SU-DHL-6 (cell line): ENCODE data around the gene PSMC4.

Experiments
- H2AFZ ChIP-seq: fragments of 200-600 bp; sonication (generic); 2 replicates; pipeline ENCODE4 v1.6.1; 2014; ENCODE audit warnings: low read depth, mild to moderate bottlenecking, moderate library complexity, mixed read lengths, antibody characterized with exemption, low read length; ENCODE audit not compliant: severe bottlenecking
- H3F3A ChIP-seq: fragments of 200-600 bp; shearing (Covaris generic); 2 replicates; pipeline ENCODE4 v1.6.0; 2016; ENCODE audit warnings: antibody characterized with exemption, mild to moderate bottlenecking; ENCODE audit not compliant: insufficient read depth
- H3K27ac ChIP-seq: fragments of 200-600 bp; sonication (generic); 2 replicates; pipeline ENCODE4 v1.5.1; 2016; ENCODE audit warnings: low read depth, mild to moderate bottlenecking, low read length, moderate library complexity, mixed read lengths
- H3K27me3 ChIP-seq: fragments of 200-600 bp; sonication (generic), shearing (Covaris generic); 2 replicates; pipeline ENCODE4 v1.6.0; 2014; ENCODE audit warnings: mild to moderate bottlenecking, low read length
- H3K36me3 ChIP-seq: fragments of 200-600 bp; sonication (generic); 2 replicates; pipeline ENCODE4 v1.6.1; 2014; ENCODE audit warnings: mild to moderate bottlenecking, low read length, mixed read lengths
- H3K4me2 ChIP-seq: fragments of 300-600, 200-600 bp; shearing (Covaris generic), sonication (generic); 2 replicates; pipeline ENCODE4 v1.6.0; 2014; ENCODE audit warnings: low read length, low read depth, mild to moderate bottlenecking; ENCODE audit not compliant: poor library complexity, severe bottlenecking
- H3K4me3 ChIP-seq: fragments of 200-600 bp; sonication (generic); 2 replicates; pipeline ENCODE4 v1.5.1; 2014; ENCODE audit warnings: antibody characterized with exemption, low read length, mild to moderate bottlenecking, mixed read lengths; ENCODE audit not compliant: insufficient read depth, poor library complexity, severe bottlenecking
- H3K79me2 ChIP-seq: fragments of 200-600 bp; sonication (generic); 2 replicates; pipeline ENCODE4 v1.6.1; 2014; ENCODE audit warnings: mild to moderate bottlenecking, low read length, moderate library complexity; ENCODE audit not compliant: insufficient read depth
- H3K9ac ChIP-seq: fragments of 200-600 bp; sonication (generic); 2 replicates; pipeline ENCODE4 v1.7.0; 2014; ENCODE audit warnings: mild to moderate bottlenecking, low read length
- H3K9me2 ChIP-seq: fragments of 200-600 bp; sonication (generic); replicated peaks from 2 replicates; pipeline ENCODE4 v1.6.1; 2014; ENCODE audit warnings: low read length; ENCODE audit not compliant: insufficient read depth
- H3K9me3 ChIP-seq: fragments of 200-600 bp; sonication (generic); 2 replicates; pipeline ENCODE4 v1.6.1; 2014; ENCODE audit warnings: low read length, mixed read lengths; ENCODE audit not compliant: insufficient read depth
- H4K20me1 ChIP-seq: fragments of 200-600 bp; sonication (generic); 2 replicates; pipeline ENCODE4 v1.6.1; 2014; ENCODE audit warnings: low read depth, mild to moderate bottlenecking, antibody characterized with exemption, low read length, moderate library complexity, mixed read lengths
- CTCF ChIP-seq: fragments of 200-600 bp; sonication (generic); IDR thresholded peaks from one replicate; pipeline ENCODE4 v1.5.1; 2017; ENCODE audit warnings: antibody characterized with exemption, mild to moderate bottlenecking, low read length, moderate library complexity; ENCODE audit not compliant: insufficient read depth, poor library complexity, severe bottlenecking
- EZH2phosphoT487 ChIP-seq: fragments of 200-600 bp; sonication (generic), shearing (Covaris generic); conservative IDR thresholded peaks from 2 replicates; pipeline ENCODE4 v1.6.1; 2018; ENCODE audit warnings: mild to moderate bottlenecking, antibody characterized with exemption, low read length, moderate library complexity, mixed read lengths

The PSMC4 gene

GRCh38 chr19:39939556-39939955 lies 31.4 kb upstream of the PSMC4 start:
- peaks cover 55% of the 10 kb centered on the region for H3F3A ChIP-seq
- H3K9me2 ChIP-seq: no peaks in the 10 kb centered on the region
- H3K27me3 ChIP-seq: no peaks in the 10 kb centered on the region
- H3K4me2 ChIP-seq: no peak overlapping the region
- no peaks in the 10 kb centered on the region for H3K9me3 ChIP-seq
- H2AFZ ChIP-seq: no peak overlapping the region
- peak overlapping the region; percentile 24 for H3K27ac ChIP-seq
- H3K36me3 ChIP-seq: peaks cover 10% of the 10 kb centered on the region
- no peak overlapping the region for H3K4me3 ChIP-seq
- no peaks in the 10 kb centered on the region for H3K79me2 ChIP-seq
- H3K9ac ChIP-seq: no peak overlapping the region
- TF ChIP-seq CTCF (no peak), EZH2phosphoT487 (no peak)
- H4K20me1 ChIP-seq: no peaks in the 10 kb centered on the region

DNA sequence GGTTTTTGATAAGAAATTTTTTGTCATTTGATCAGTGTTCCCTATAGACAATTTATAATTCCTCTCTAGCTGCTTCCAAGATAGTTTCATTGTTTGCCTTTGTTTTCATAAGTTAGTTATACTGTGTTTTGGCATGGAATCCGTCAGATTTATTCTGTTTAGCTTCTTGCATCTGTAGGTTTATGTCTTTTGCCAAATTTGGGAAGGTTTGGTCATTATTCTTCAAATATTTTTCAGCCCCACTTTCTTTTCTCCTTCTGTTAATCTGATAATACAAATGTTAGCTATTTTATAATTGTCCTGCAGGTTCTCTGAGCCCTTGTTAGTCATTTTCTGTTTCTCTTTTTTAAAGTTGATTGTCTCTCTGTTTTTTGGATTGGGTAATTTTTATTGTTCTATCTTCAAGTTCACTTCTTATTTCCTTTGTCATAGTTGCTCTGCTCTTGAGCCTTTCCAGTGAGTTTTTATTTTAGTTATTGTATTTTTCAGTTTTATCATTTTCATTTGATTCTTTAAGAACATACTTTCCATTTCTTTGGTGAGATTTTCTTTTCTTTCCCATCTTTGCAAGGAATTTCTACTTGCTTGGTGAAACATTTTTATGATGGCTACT lies 30.6 kb upstream of the PSMC4 start:
- Histone ChIP-seq H3K27me3 (no peaks in the 10 kb centered on the region), H4K20me1 (no peaks in the 10 kb centered on the region), H3K4me3 (peak overlapping the region; percentile 31), H3K79me2 (no peaks in the 10 kb centered on the region), H3K4me2 (peak overlapping the region; percentile 58), H3K9me2 (no peaks in the 10 kb centered on the region), H3K9me3 (no peaks in the 10 kb centered on the region), H2AFZ (no peak overlapping the region), H3K9ac (peak overlapping the region; percentile 63), H3K27ac (peak overlapping the region; percentile 100), H3F3A (peaks cover 55% of the 10 kb centered on the region), H3K36me3 (peaks cover 10% of the 10 kb centered on the region)
- TF ChIP-seq EZH2phosphoT487 (no peak), CTCF (no peak)

- H3K9ac ChIP-seq: peak overlapping the region; percentile 63
- peak overlapping the region; percentile 100 for H3K27ac ChIP-seq
Measured at GRCh38 chr19:39941151-39941550, 29.8 kb upstream of the PSMC4 start.

More at GRCh38 chr19:39941151-39941550, 29.8 kb upstream of the PSMC4 start:
- Histone ChIP-seq H3K27me3 (no peaks in the 10 kb centered on the region), H3K4me3 (peak overlapping the region; percentile 31), H3K36me3 (peaks cover 10% of the 10 kb centered on the region), H3K9me2 (no peaks in the 10 kb centered on the region), H3K9me3 (no peaks in the 10 kb centered on the region), H3K4me2 (peak overlapping the region; percentile 58), H4K20me1 (no peaks in the 10 kb centered on the region), H2AFZ (peak overlapping the region; percentile 3), H3K79me2 (no peaks in the 10 kb centered on the region), H3F3A (peaks cover 55% of the 10 kb centered on the region)
- TF ChIP-seq CTCF (no peak), EZH2phosphoT487 (no peak)
